Hematopoietic multipotent progenitor cell treated with erythropoietin and hydrocortisone succinate and interleukin-3 and kit ligand, for 6 days (in vitro differentiated cells): ENCODE measurements around the gene ZFR.
"Not testable (repeated sequence)": the region's sequence is repeated elsewhere in the genome, so short reads cannot be mapped to it uniquely, and the experiment has no call there.

Source experiments
- DNase-seq: peaks from one replicate; pipeline ENCODE4 v3.0.0-alpha.2; 2015

ZFR gene

DNA sequence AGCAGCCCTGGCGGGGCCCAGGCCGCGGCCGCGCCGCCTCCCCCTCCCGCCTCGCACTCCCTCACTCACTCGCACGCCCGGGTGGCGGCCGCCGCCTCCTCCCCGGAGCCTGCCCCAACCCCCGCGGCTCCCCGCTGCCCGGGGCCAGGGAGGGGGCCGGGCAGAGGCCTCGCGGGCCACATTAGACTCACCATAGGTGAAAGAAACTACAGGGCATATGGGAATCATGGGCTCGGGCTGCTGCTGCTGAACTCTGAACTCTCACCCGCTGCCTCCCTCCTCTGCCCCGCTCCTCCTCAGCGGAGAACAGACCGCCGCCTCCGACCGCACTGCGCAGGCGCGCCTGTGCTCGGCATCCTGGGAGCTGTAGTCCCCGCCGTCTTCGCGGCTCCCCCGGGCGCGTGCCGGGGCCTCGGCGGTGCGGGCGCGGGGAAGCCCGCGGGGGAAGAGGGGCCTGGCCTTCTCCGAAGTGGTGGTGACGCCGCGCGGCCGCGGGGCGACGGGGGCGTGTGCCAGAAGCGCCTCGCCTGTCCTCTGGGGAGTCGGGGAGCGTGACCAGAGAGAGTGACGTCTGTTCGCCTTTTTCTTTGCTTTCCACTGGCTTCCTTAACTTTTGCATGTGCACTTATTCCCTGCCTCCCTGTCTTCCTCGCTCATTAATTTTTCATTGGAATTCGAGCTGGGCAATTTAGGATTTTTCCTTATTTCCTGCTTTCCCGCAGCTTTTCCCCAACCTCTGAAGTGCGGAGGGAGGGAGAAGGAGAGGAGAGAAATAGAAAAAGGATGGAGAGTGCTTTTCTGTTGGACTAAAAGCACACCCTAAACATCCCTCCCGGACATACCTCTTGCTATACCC lies at the start of gene ZFR:
Gene ZFR, minus strand, starts transcription at position 310 of the 856 bp plus-strand sequence. Its CDS starts 82 bp downstream, at position 228.
- DNase-seq: peak; percentile 94

DNA sequence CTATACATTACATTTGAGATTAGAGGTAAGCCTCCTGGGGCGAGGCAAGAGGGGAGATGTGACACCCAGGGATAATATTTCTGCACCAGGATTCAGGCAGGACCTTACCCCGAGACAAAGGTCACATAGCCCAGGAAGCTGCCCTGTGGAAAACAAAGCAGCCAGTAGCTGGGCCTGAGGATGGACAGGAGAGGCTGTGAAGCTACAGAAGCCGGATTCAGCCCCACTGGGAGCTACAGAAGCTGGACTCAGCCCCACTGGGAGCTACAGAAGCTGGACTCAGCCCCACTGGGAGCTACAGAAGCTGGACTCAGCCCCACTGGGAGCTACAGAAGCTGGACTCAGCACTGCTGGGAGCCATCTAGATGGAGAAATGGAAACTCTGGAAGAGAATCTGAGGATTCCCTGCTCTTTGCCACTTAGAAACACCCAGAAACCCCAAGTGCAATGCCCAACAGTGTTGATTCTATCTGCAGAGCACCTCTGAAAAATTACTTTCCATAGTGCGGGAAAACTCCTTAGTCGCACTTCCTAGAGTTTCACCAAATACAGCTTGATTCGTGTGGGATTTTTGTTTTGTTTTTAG lies 46.5 kb upstream of the ZFR start:
- DNase-seq: no peak

DNA sequence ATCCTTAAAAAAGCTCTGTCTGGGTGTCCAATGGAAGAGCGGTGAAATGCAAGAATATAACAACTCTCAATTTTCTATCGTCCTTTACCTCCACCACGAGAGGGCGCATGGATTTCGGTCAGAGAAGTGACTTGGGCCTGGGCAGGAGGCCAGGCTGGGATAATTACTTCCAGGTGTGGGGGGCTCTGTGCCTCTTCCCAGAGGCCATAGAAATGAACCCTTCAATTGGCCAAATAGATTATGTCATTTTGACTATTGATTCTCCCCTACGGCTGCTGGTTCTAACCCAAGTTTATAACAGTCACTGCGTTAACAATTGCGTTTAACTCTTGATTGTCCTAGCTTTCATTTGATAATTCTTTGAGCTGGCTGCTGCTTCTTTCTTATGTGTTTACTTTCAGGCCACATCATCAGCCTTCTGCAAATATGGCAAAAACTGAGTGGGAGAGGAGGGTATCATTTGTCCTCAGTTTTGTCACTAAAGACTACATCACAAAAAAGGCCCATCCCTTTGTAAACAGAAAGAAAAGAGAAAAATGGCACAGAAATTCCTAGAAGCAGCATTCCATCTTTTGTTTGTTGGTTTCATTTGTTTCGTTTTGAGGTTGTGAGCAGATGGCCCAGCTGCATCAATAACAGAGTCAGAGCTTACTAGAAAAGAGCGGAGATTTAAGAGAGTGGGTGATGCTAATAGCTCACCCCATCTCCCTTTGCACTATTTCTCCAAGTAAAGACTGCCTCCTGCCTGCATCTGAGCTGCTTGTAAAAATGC lies 45.4 kb upstream of the ZFR start:
- peak; percentile 89 for DNase-seq

DNA sequence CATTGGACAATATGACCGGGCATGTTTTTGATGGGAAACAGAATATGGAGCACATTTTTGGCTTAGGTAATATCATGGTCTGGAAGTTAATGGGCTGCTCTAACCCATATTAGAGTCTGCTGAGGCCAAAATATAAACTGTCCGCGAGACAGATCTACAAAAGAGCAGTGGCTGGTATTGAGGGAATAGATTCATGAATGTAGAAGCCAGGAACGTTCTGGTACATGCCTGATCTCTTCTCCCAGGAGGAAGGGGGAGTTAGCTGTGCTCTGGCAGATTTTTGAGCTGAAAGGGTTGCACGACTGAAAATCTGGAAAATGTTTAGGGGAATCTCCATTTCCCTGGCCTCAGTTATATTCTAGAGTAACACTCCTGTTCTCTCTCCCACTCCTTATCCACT lies 42.9 kb upstream of the ZFR start:
- no peak for DNase-seq

DNA sequence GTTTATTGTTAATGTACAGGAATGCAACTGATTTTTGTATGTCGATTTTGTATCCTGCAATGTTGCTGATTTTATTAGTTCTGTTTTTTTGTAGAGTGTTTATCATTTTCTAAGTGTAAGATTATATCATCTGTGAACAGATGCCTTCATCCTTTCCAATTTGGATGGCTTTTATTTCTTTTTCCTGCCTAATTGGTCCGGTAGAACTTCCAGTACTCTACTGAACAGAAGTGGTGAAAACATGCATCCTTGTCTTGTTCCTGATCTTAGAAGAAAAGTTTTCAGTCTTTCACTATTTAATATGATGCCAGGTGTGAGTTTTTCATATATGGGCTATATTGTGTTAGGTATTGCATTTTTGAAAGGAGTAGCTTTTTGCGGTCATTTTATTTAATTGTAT lies 42.5 kb upstream of the ZFR start:
- DNase-seq: no peak

DNA sequence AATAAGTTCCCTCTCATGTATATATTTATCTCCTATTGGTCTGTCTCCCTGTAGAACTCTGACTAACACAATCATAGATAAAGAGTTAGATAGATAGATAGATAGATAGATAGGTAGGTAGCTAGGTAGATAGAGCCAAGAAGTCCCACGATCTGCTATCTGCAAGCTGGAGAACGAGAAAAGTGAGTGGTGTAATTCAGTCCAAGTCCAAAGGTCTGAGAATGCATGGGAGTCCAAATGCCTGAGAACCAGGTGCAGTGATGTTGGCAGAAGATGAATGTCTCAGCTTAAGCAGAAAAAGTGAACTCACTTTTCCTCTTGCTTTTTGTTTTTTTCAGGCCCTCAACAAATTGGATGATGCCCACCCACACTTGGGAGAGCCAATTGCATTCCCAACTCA lies 37.7 kb upstream of the ZFR start:
- DNase-seq: no peak

DNA sequence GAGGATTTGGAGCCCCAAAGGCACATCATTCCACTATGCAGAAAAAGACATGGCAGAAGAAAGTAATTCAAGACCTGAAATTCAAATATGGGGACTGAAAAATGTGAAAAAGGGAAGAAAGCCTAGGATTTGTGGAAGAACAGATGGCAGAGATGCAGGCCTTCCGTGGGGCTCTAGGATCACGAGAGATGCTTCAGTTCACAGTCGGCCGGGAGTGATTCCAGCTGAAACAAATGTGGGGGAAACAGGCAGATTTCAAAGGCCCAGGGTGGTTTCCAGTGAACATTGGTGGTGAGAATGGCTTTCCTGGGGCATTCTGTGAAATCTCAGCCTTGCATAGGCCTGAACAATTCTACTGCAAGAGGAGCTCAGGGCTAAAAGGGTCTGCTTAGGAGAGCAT lies 34.6 kb upstream of the ZFR start:
- no peak for DNase-seq

DNA sequence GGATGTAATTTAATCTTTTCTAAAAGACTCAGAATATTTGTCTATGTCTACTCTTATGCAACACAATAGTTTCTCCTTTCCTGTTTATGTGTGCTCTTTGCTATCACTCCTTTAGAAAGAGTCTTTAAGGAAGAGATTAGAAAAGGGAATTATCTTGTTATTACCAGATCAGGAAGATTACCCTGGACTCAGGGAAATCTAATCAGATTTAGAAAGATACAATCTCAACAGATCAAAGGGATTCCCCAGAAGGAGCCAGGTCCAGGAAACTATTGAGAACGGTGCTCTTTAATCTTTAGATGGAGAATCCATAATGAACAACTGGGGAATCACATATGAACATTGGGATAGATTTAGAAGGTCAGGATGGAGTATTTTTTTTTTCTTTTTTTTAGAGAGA lies 32.4 kb upstream of the ZFR start:
- no peak for DNase-seq

DNA sequence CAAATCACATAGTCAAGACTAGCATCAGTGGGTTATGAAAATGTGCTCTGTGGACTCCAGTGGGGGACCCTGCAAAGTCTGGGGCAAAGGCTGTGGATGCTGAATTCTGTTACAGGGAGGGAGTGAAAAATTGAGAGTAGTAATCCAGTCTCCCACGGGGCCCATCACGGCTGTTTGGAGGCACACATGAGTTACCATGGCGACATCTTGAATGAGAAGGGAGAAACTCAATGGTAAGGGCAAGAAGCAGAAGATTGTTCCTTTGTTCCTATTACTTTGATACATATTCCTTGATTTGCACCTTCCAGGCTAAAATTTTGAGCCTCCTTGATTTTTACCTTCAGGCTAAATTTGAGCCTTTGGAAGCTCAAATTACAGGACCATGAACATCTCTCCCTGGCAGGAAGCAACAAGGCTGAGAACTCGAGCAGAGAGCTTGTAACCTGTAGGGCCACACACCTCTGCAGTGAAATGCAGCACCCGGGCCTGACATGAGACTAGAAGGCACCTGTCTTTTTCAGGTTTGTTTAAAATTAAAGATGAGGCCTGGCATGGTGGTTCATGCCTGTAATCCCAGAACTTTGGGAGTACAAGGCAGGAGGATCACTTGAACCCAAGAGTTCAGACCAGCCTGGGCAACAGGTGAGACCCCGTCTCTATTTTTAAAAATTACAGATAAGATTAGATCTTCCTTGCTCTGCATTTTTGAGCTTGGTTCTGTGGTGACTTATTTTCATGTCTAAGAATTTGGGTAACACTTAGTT lies 31.0 kb upstream of the ZFR start:
- DNase-seq: no peak

DNA sequence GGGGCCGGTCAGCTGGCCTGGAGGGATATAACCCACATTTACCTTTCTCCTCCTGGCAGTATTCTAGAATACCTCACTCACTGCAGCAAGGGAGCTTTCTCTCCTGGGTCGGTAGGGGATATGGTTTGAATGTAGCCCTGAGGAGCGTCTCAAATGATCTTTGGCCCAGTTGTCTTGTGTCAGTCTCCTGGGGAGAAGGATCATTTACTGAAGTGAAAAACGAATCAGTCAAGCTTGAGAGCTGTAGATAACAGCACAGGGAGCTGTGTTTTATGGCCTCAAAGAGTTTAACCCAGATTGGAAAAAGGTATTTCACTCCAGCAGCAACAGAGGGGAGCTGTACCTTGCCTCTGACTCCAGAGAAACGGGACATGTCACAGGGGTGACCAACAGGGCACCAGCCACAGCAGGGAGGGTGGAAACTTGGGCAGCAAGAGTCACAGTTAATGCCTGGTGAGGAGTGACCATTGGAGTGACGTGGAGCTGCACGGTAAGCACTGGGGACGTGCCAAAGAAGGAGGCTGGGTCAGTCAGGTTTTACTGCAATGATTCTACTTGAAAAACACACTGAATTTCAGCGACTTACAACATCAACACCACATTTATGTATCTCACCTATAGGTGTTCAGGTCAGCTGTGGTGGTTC lies 29.8 kb upstream of the ZFR start:
- no peak for DNase-seq

DNA sequence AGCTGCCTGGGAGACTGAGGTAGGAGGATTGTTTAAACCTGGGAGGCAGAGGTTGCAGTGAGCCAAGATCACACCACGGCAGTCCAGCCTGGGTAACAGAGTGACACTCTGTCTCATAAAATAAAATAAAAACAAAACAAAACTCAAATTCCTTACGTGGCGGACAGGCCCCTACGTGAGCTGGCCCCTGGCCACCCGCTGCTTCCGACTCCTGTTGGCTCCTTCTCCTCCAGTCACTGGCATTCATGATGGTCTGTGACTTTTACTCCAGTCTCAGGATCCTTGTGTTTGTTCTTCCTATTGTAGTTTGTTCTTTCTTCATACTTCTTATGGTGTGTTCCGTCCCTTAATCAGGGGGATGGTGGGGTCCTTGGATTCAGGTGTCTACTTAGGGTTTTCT lies 28.5 kb upstream of the ZFR start:
- no peak for DNase-seq

DNA sequence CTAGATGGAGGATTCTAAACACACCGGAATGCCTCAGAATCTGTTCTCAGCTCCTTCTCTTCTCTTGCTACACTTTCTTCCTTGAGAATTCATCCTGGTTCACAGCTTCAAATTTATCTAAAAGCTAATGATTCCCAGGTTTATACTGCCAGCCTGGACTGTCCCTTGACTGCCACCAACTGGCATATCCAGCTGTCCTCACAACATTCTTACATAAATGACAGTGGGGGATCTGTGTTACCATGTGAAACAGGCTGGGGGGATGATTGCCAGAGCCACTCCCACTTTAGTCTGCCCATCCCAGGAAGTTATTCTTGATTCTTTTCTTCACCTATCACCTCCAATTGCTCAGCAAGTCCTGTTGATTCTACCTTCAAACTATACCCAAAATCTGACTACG lies 27.2 kb upstream of the ZFR start:
- peak; percentile 13 for DNase-seq

DNA sequence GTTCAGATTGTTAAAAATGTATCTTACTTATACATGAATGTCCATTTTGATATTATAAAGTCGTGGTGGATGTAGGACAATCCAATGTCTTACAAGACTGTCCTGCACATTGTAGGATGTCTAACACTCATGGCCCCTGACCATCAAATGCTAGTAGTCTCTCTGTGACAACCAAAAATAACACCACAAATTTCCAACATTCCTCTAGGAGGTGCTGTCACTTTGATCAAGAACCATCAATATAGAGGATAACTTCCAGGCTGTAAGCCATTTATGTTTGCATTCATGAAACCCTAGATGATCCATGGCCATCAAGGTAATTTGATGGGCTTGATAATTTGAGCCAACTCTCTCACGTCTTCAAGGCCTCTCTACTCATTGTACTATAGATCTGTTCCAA lies 20.5 kb upstream of the ZFR start:
- DNase-seq: peak; percentile 9

DNA sequence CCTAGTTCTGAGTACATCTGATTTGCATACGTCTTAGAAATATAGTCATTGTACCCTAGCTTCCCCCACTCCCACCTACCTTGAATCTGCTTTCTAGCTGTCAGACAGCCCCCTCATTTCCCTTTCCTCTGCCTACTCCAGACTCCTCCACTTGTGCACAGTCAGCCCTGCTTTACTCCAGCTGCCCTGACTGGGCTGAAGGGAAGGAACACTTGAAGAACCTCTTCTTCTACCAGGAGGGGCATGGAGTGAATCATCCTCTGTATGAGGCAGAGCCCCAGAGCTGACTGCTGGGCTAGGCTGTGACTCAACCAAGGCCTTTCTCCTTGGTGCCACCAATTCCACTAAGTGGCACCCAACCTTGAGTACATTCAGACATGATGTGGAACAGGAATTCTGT lies 18.1 kb upstream of the ZFR start:
- no peak for DNase-seq

DNA sequence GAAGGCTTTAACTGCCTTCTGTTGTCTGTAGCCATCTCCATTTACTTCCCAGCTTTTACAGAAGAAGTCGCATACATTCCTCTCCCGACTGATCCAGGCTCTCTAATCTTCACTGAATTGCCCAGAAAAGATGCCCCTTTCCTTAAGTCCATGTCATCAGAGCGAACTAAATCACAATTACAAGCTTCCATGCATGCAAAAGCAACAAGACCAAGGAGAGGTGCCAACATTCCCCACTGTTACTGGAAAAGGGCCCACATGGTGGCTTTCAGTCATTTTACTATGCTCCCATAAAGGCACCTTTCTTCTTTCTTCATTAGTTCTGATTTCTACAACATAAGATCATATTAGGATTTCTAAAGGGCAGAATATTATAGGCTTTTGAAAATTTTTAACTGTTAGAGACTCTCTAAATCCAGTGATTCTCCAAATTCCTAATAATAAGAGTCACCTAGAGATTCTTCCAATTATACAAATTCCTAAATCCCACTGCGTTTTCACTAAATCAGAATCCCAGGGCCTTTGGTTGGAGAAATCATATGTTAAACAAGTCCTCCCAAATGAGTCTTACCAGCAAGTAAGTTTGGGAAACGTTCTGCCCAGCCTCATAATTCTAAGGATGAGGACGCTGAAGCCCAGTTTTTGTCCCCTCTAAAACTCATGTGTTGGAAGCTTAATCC lies 17.0 kb upstream of the ZFR start:
- no peak for DNase-seq

DNA sequence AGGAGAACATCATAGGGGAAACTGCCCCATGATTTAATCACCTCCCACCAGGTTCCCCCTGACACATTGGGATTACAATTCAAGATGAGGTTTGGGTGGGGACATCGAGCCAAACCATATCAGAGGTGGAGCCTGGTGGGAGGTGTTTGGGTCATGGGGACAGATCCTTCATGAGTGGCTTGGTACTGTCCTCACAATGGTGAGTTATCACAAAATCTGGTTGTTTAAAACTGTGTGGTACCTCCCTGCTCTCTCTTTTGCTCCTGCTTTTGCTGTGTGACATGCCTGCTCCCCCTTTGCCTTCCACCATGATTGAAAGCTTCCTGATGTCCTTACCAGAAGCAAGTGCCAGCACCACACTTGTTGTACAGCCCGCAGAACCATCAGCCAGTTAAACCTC lies 16.2 kb upstream of the ZFR start:
- DNase-seq: no peak

DNA sequence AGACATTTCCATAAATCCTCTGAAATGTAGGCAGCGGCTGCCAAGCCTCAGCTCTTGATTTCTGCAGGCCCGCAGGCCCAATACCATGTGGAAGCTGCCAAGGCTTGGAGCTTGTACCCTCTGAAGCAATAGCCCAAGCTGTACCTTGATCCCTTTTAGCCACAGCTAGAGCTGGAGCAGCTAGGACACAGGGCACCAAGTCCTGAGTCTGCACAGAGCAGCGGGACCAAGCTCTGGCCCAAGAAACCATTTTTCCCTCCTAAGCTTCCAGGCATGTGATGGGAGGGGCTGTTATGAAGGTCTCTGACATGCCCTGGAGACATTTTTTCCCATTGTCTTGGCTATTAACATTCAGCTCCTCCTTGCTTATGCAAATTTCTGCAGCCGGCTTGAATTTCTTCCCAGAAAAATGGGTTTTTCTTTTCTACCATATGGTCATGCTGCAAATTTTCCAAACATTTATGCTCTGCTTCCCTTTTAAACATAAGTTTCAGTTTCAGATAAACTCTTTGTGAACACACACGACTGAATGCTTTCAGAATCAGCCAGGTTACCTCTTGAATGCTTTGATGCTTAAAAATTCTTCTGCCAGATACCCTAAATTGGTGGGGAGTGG lies 14.4 kb upstream of the ZFR start:
- DNase-seq: no peak

DNA sequence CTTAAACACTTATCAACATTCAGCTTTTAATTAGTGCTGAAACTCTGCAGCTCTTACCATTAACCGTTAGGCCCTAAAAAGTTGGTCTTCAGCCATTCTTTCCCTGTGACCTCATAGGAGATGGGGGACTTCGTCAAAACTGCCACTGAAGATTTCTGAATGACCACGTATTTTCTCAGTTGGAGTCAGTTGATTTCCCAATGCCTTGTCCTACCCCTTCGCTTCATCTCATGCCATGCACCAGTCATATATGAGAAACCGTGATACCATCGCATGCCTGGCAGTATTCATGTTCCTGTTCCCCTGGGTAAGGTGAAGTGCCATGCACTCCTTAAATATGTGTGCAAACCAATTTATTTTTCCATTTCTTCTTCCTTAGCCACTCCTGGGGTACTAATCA lies 10.8 kb upstream of the ZFR start:
- no peak for DNase-seq

DNA sequence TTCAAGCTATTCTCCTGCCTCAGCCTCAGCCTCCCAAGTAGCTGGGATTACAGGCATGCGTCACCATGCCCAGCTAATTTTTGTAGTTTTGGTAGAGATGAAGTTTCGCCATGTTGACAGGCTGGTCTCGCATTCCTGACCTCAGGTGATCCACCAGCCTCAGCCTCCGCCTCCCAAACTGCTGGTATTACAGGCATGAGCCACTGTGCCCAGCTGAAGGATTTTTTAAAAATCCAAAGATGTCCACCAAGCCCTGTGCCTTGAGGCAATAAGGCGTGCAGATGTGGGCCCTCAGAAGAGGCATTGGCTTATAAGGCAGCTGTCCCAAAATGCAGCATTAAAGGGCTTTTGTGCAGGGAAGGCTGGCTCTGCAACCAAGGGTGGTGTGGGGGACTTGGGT lies 10.3 kb upstream of the ZFR start:
- DNase-seq: no peak

DNA sequence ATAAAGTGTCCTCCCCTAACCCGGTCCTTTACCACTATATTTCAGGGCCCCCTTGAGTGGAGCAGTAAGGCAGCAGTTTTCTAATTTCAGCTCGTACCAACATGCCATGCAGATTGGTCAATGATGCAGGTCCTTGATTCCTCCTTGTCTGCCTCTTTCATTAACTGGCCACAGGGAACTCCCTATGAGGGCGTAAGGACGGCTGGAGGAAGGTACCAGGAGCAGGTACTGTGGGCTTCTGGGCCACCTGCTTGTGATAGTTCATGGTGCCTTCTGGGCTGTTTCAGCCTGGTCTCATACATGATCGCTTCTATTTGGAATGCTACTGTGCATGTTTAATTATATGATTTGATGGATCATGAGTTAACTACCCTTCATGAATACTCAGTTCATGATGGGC lies 9.4 kb upstream of the ZFR start:
- DNase-seq: no peak

DNA sequence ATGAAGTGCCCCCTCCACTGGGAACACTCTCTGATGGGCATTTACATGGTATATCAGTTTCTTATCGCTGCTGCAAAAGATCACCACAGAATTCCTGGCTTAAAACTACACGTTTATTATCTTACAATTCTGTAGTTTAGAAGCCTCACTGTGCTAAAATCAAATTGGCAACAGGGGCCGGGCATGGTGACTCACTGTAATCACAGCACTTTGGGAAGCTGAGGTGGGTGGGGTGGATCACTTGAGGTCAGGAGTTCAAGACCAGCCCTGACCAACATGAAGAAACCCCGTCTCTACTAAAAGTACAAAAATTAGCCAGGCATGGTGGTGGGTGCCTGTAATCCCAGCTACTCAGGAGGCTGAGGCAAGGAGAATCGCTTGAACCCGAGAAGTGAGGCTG lies 7.8 kb upstream of the ZFR start:
- not testable (repeated sequence) for DNase-seq

DNA sequence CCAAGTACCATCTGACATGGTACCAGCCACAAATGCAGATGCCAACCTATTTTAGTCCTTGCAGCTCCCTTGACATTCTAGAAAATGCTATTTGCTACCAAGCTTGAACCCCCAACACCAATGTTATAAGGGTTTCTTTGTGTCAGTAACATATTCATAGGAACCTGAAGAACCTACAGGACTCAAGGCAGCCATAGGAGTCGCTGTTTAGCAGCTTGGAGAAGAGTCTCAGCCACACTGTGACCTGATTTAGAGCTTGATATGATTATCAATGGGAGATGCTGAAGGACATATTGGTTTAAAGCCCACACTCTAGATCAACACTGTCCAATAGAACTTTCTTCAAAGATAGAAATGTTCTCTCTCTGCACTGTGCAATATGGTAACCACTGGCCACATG lies 6.4 kb upstream of the ZFR start:
- peak; percentile 30 for DNase-seq
